D721Med (cell line): ENCODE data around the gene UTY.

ENCODE experiments used
- DNase-seq: peaks from one replicate; pipeline ENCODE4 v3.0.0; 2011; ENCODE audit warnings: low spot score; ENCODE audit not compliant: insufficient read length
- FAIRE-seq: peaks from 2 replicates; lab custom pipeline; 2011; peaks lifted over from hg19 to GRCh38; lab: Jason Lieb, UNC
- CTCF ChIP-seq: IDR thresholded peaks from 2 replicates; pipeline ENCODE4 v1.5.1; 2012; ENCODE audit warnings: mild to moderate bottlenecking, control low read depth; ENCODE audit not compliant: insufficient read depth; ENCODE audit errors: missing control alignments

UTY gene

DNA sequence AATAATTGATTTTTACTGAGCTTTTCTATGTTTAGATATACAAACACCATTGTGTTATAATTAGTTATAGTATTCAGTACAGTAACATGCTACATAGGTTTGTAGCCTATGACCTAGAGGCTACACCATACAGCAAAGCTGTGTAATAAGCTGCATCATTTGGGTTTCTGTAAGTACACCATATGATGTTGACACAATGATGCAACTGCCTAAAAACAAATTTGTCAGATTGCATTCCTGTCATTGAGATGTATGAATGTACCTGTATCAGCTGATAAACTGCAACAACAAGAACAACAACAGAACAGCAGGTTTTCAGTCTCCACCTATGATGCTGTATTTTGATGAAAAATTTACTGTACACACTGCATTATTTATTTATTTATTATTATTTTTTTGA lies 64.3 kb downstream of the UTY start:
- FAIRE-seq = no peak
- no peak for DNase-seq
- TF ChIP-seq CTCF = no peak

- DNase-seq (no peak), FAIRE-seq (no peak)
- TF ChIP-seq CTCF = no peak
Observed at GRCh38 chrY:13398876-13399275, 81.0 kb downstream of the UTY start.

GRCh38 chrY:13381110-13381683 lies 98.6 kb downstream of the UTY start:
- FAIRE-seq (no peak), DNase-seq (no peak)
- no peak for TF ChIP-seq CTCF

DNA sequence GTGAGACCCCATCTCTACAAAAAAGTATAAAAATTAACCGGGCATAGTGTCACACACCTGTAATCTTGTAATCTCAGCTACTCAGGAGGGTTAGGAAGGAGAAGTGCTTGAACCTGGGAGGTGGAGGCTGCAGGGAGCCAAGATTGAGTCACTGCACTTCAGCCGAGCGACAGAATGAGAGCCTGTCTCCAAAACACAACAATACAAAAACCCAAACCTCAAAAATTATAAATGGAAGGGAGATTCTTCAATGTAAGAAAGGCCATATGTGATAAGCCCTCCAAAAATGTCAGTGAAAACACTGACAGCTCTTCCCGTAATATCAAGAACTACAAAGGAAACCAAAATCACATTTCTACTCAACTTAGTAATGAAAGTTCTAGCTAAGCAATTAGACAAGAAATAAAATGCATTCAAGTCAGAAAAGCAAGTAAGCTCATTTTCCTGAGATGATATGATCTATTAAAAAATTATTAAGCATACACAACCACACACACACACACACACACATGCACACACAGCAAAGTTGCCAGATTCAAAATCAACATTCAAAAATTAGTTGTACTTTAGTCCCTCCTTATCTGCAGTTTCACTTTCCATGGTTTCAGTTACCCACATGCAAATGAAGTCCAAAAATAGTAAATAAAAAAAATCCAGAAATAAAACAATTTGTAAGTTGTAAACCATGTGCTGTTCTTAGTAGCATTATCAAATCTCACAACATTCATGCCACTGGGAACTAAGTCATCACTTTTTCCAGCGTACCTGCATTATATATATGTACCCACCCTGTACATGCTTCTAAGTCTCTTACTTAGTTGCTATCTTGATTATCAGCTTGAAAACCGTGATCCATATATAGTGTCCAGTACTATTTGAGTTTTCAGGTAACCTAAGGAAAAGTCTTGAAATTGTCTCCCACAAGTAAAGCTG lies 108.7 kb downstream of the UTY start:
- no peak for FAIRE-seq
- TF ChIP-seq CTCF = no peak
- no peak for DNase-seq

DNA sequence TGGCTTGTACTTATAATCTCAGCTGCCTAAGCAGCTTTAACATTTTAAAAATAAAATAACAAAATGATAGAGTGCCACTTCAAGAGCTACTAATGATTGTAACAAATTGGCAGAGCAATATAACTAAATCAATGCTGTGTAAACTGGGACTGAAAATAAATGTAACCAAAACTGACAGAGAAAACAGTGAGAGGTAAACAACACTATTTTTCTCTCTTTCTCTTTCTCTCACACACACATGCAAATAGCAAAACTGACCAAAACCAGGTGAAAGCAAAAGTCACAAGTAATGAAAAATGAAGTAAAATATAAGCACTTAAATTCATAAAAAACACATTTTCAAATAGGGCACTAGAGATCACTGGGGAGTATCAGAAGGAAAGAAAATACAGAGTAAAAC lies 109.6 kb downstream of the UTY start:
- DNase-seq (no peak), FAIRE-seq (no peak)
- no peak for TF ChIP-seq CTCF

DNA sequence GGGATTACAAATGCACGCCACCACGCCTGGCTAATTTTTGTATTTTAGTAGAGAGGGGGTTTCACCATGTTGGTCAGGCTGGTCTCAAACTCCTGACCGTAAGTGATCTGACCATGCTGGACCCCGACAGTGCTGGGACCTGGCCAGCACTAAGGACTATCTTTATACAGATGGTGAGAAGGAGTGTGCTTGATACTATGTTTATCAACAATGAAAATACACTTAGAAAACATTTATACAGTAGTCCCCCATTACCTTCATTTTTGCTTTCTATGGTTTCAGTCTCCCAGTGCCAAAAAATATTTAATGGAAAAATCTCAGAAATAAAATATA lies 111.4 kb downstream of the UTY start:
- no peak for TF ChIP-seq CTCF
- FAIRE-seq (no peak), DNase-seq (no peak)

DNA sequence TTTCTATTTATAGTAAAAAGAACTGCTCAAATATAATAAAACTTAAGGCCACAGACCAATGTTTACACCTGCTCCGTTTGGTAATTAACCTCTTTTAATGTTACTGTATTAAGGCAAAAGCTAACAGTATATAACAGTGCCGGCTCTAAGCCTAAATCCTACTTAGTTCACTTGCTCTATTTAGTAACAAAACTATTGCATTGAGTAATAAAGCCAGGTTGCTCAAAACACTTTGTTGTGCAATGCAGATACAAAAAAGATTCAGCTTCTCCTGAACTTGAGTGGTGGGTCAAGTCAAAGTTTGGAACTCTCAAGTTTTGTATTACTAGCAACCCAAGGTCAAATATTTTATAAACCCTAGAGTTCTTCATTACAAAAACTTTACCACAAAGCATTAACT lies 116.2 kb downstream of the UTY start:
- no peak for TF ChIP-seq CTCF
- DNase-seq (no peak), FAIRE-seq (no peak)
